Left cardiac atrium (tissue), 4 donors: Measurements from ENCODE around the gene KATNB1. TPM values are rescaled to one million over a fixed set of nuclear protein-coding genes. Genes with fewer than 3 reads are reported as not detected.
A peak's percentile ranks its signal among the peaks of the same experiment; 100 is the strongest.

ENCODE experiments used
- ATAC-seq, 2 donors: fragments of 200-7000 bp; cut with Tn5 transposase; one replicate each; pipeline ENCODE4 v1.9.1; 2020; ENCODE audit warnings: mild to moderate bottlenecking in 2 of 2, moderate library complexity in 2 of 2
- DNase-seq: peaks from one replicate; pipeline ENCODE4 v3.0.0-alpha.2; 2020
- intact Hi-C, 2 donors: fragments of 100-400 bp; cut with DNase I; formaldehyde crosslinking; loops; one replicate each; pipeline versions ENCODE4 v1.14.1 to v1.15.1; 2022 to 2023
- long read RNA-seq: library from polyadenylated mRNA; unstranded; transcript quantifications from one replicate; pipeline ENCODE4 v2.0.0, GENCODE V29; 2021
- total RNA-seq, 2 donors: library from RNA; stranded (reverse); fragmentation: NEBNext Ultra II Directional; extraction: Animal tissue kit (Norgen Biotek cat#: 25700); gene quantifications; one replicate each; pipeline ENCODE4 v1.2.1, GENCODE V29; 2021
- donor health status: DM: no; HTN: yes; CAD: no.
- donor health status: DM: no; HTN: yes; CAD: no; lungs with severe emphysema.
- donor health status: DM: yes; HTN: yes; CAD: no.
- donor health status: Dilated cardiomyopathy.

The KATNB1 gene
- total RNA-seq = 10 to 100 TPM; 11.2 to 11.7 TPM
- long read RNA-seq, transcript KATNB1-201 (20 exons, 2,664 nt) = major isoform, 26 of 53 reads
- long read RNA-seq, partial matches to known transcripts = 12 of 53 reads
- long read RNA-seq, other reads (novel, unspliced or antisense) = 15 of 53 reads

- no peak for DNase-seq
- intact Hi-C loops = no loop called here
- peak in 1 of 2 donors; percentile 35 for ATAC-seq
These were observed at the start of gene KATNB1 for GRCh38 chr16:57735755-57736418. Gene KATNB1 (plus strand): TSS chr16:57735770. CDS start chr16:57737244, 1,474 bp downstream.

- intact Hi-C loops = no loop called here
- ATAC-seq (no peak), DNase-seq (no peak)
These were observed 49.0 kb upstream of the KATNB1 start for GRCh38 chr16:57686577-57686976.

- ATAC-seq = no peak
- intact Hi-C loops = no loop called here
These were observed 48.1 kb upstream of the KATNB1 start for GRCh38 chr16:57687363-57687929.

GRCh38 chr16:57688487-57688986, 47.0 kb upstream of the KATNB1 start:
- DNase-seq = no peak
- intact Hi-C loops = no loop called here
- ATAC-seq = no peak

More at GRCh38 chr16:57687363-57687929, 48.1 kb upstream of the KATNB1 start:
- no peak for DNase-seq

GRCh38 chr16:57688987-57689761, 46.4 kb upstream of the KATNB1 start:
- DNase-seq = no peak
- intact Hi-C loops = no loop called here
- ATAC-seq = no peak

- intact Hi-C loops = no loop called here
- DNase-seq = no peak
- no peak for ATAC-seq
These were observed 45.6 kb upstream of the KATNB1 start for GRCh38 chr16:57689762-57690558.

- intact Hi-C loops = no loop called here
- DNase-seq = no peak
- ATAC-seq = no peak
These were observed 44.6 kb upstream of the KATNB1 start for GRCh38 chr16:57690782-57691471.

GRCh38 chr16:57692636-57693035, 42.9 kb upstream of the KATNB1 start:
- ATAC-seq (no peak), DNase-seq (no peak)
- intact Hi-C loops = no loop called here

GRCh38 chr16:57693550-57693949, 42.0 kb upstream of the KATNB1 start:
- DNase-seq (no peak), ATAC-seq (no peak)
- intact Hi-C loops = no loop called here

GRCh38 chr16:57694231-57694724, 41.3 kb upstream of the KATNB1 start:
- intact Hi-C loops = no loop called here

GRCh38 chr16:57694725-57695679, 40.6 kb upstream of the KATNB1 start, which contains the start of gene DRC7:
Gene DRC7 (plus strand): TSS chr16:57694806. CDS start chr16:57697950, 3,144 bp downstream.
- DNase-seq = no peak
- ATAC-seq = peak; percentile 47 to 84
- intact Hi-C loops = no loop called here

More at GRCh38 chr16:57694231-57694724, 41.3 kb upstream of the KATNB1 start:
- ATAC-seq = no peak
- DNase-seq = no peak

- ATAC-seq (no peak), DNase-seq (no peak)
- intact Hi-C loops = no loop called here
These were observed 39.9 kb upstream of the KATNB1 start for GRCh38 chr16:57695680-57696069.

GRCh38 chr16:57696240-57696639, 39.3 kb upstream of the KATNB1 start:
- no peak for DNase-seq
- ATAC-seq = no peak
- intact Hi-C loops = no loop called here

- DNase-seq (no peak), ATAC-seq (no peak)
- intact Hi-C loops = no loop called here
These were observed 37.6 kb upstream of the KATNB1 start for GRCh38 chr16:57697896-57698537.

GRCh38 chr16:57698812-57699405, 36.7 kb upstream of the KATNB1 start:
- intact Hi-C loops = no loop called here
- ATAC-seq = no peak
- DNase-seq = no peak

GRCh38 chr16:57699481-57699880, 36.1 kb upstream of the KATNB1 start:
- intact Hi-C loops = no loop called here
- no peak for ATAC-seq
- no peak for DNase-seq
